Measurements from ENCODE around the gene BAG5. TPM values are rescaled to one million over a fixed set of nuclear protein-coding genes. Genes with fewer than 3 reads are reported as not detected.

The BAG5 gene
- total and polyA plus RNA-seq, 2 of the 8 experiments (the other 6 are each of a cell fraction or from before 2014, with no cell fraction given) = 7.4 to 29.5 TPM

DNA sequence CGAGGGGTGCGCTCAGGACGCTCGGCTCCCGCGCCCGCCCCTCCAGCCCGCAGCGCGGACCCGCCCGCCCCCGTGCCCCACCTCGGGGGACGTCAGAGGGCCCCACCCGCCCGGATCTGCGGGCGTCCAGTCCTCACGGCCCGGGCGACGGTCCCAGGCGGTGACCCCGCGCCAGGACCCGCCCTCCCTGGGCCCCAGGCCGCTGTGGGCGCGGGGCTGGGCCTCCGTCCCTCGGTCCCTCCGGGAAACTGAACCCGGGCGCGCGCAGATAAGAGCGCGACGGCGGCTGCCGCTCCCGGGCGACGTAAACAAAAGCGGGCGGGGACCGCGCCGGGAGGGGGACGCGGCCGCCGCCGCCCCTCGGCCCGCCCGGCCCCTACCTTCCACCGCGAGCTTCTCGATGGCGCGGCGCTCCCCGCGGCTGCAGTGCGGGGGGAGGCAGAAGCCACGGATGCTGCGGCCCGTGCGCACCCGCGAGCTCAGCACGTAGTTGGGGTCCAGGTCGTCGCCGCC lies 41.0 kb downstream of the BAG5 start:
- H3K23me2 ChIP-seq (ENCODE audit: low read depth, low read length) = peaks cover 14% of the 10 kb centered on the region; the same call in 1 of the 2 replicates
- H3K27ac ChIP-seq (ENCODE audit: low read depth, low read length) = no peak overlapping the region
- DNase-seq (ENCODE audit: low read depth in 1 of 2, low spot score in 2 of 2) = no peak
- POLR2A ChIA-PET (ENCODE audit: partially characterized antibody) = interaction anchor here (0.6 to 12.6 kb wide), 16 partner anchors 11 to 464 kb away, joined by 3 to 844 read pairs (median 4); partner anchors contain the start of genes BAG5, CDC42BPB, COA8 and EIF5
- peak overlapping the region; percentile 64 to 90 (median 83); a peak in 6 of 7 replicates for H3K9ac ChIP-seq (replicated peaks in 1 of 4; ENCODE audit: extremely low read depth in 1 of 4, low read depth in 3 of 4, low read length in 3 of 4)
- no peak for FAIRE-seq
- no peak overlapping the region for H2BK120ac ChIP-seq (replicated peaks; ENCODE audit: low read depth, low read length)
- no peak overlapping the region for H2BK20ac ChIP-seq (ENCODE audit: low read length)
- H3K4me3 ChIP-seq (ENCODE audit: extremely low read depth in 1 of 4, insufficient read depth in 2 of 4, low read depth in 3 of 4, low read length in 4 of 4) = peak overlapping the region; percentile 79 to 96 (median 84)
- H2BK5ac ChIP-seq (ENCODE audit: low read depth, low read length) = peak overlapping the region; percentile 93; the same call in 1 of the 2 replicates
- no peak overlapping the region for H3K23ac ChIP-seq (ENCODE audit: insufficient read length)
- no peak overlapping the region for H2AK5ac ChIP-seq (ENCODE audit: low read depth, low read length)
- H3K79me1 ChIP-seq (ENCODE audit: low read depth, low read length) = no peaks in the 10 kb centered on the region; the same call in 1 of the 2 replicates
- H2AFZ ChIP-seq (ENCODE audit: low read length) = no peak overlapping the region
- peak overlapping the region; percentile 49 for H4K5ac ChIP-seq (ENCODE audit: insufficient read length, low read depth, low read length)
- H3K4ac ChIP-seq (replicated peaks; ENCODE audit: insufficient read length, low read depth, low read length) = no peak overlapping the region
- H2BK15ac ChIP-seq (ENCODE audit: low read length) = no peak overlapping the region
- H4K8ac ChIP-seq (ENCODE audit: extremely low read depth, insufficient read depth, low read length) = peak overlapping the region; percentile 57
- 2% methylated on average over 19 of the region's 77 CpGs; no CpG with 5 or more reads in 1 of the 2 experiments for WGBS, 2 experiments (ENCODE audit: extremely low coverage in 1 of 2, insufficient coverage in 1 of 2, insufficient read length in 1 of 2, insufficient replicate concordance in 2 of 2, low coverage in 1 of 2, low lambda C conversion rate in 2 of 2, missing lambda C conversion rate in 1 of 2)
- H3K14ac ChIP-seq (ENCODE audit: insufficient read length) = no peak overlapping the region
- H3K36me3 ChIP-seq (ENCODE audit: control insufficient read depth in 2 of 4, insufficient read depth in 4 of 4, low read length in 3 of 4) = peaks cover 8 to 23% (median 17%) of the 10 kb centered on the region in 4 experiments; a peak in 7 of 8 replicates
- CTCF ChIA-PET (ENCODE audit: partially characterized antibody) = interaction anchor here (0.6 to 31.3 kb wide), 7 partner anchors 12 to 827 kb away, joined by 3 to 921 read pairs (median 14); partner anchors contain the start of genes BAG5 and TRMT61A
- H3K56ac ChIP-seq (replicated peaks; ENCODE audit: insufficient read length, low read depth, low read length) = no peak overlapping the region
- H3K79me2 ChIP-seq (ENCODE audit: control insufficient read depth in 1 of 2, insufficient read depth in 2 of 2, low read length in 2 of 2) = peaks cover 0 to 2% of the 10 kb centered on the region in 2 experiments; a peak in 1 of 4 replicates
- peak overlapping the region; percentile 83 for H3K18ac ChIP-seq (ENCODE audit: extremely low read depth, low read length)
- H3K4me2 ChIP-seq (ENCODE audit: insufficient read depth in 1 of 2, low read depth in 2 of 2, low read length in 2 of 2) = peak overlapping the region; percentile 73 to 80
- H3K4me1 ChIP-seq (replicated peaks in 1 of 4; ENCODE audit: control insufficient read depth in 3 of 4, insufficient read depth in 4 of 4, low read length in 3 of 4) = peaks cover 0 to 28% (median 19%) of the 10 kb centered on the region in 4 experiments; a peak in 6 of 7 replicates
- no peaks in the 10 kb centered on the region for H3K9me3 ChIP-seq (ENCODE audit: insufficient read depth in 2 of 2, low read depth in 1 of 2, low read length in 1 of 2)
- peaks cover 10 to 18% of the 10 kb centered on the region in 2 experiments for H4K20me1 ChIP-seq (replicated peaks in 1 of 2; ENCODE audit: control insufficient read depth in 1 of 2, insufficient read depth in 2 of 2, low read length in 2 of 2)
- H3K27me3 ChIP-seq (replicated peaks in 1 of 4; ENCODE audit: control insufficient read depth in 3 of 4, extremely low read depth in 1 of 4, insufficient read depth in 3 of 4, low read length in 3 of 4) = peaks cover 3 to 23% (median 13%) of the 10 kb centered on the region in 4 experiments
- H2BK12ac ChIP-seq (ENCODE audit: low read depth, low read length) = no peak overlapping the region
- peak; percentile 44; the same call in 1 of the 2 replicates for TF ChIP-seq CREB1 (IDR thresholded peaks at IDR 0.05)
- no peak for TF ChIP-seq MAFK (IDR thresholded peaks at IDR 0.05; ENCODE audit: low read depth, low read length)
- TF ChIP-seq TAF7 (optimal IDR thresholded peaks at IDR 0.05; ENCODE audit: borderline replicate concordance, low read depth, low read length) = no peak
- H4K91ac ChIP-seq (replicated peaks; ENCODE audit: insufficient read length, low read length) = peak overlapping the region; percentile 83

Measured in H1 (cell line).